ENCODE data around the gene HHATL. TPM values are rescaled to one million over a fixed set of nuclear protein-coding genes. Genes with fewer than 3 reads are reported as not detected.

Gene HHATL
- total RNA-seq, 1 donor from 2014 or later: not detected

GRCh38 chr3:42682301-42683070 lies 20.1 kb downstream of the HHATL start:
- intact Hi-C loops (cut with micrococcal nuclease): no loop called here
- DNase-seq: no peak
- Mint-ChIP-seq H3K4me3 (no peak overlapping the region), H3K9me3 (peaks cover 13% of the 10 kb centered on the region), H3K4me1 (peaks cover 2% of the 10 kb centered on the region), H3K27me3 (peaks cover 10% of the 10 kb centered on the region), H3K27ac (no peak overlapping the region), H3K36me3 (ENCODE audit: low read depth) (no peaks in the 10 kb centered on the region)

GRCh38 chr3:42681361-42682038 lies 21.1 kb downstream of the HHATL start:
- intact Hi-C loops (cut with micrococcal nuclease): no loop called here
- peaks cover 2% of the 10 kb centered on the region for H3K4me1 Mint-ChIP-seq
- H3K36me3 Mint-ChIP-seq (ENCODE audit: low read depth): no peaks in the 10 kb centered on the region
- no peak overlapping the region for H3K4me3 Mint-ChIP-seq
- no peak for DNase-seq
- H3K27ac Mint-ChIP-seq: no peak overlapping the region
- peaks cover 19% of the 10 kb centered on the region for H3K9me3 Mint-ChIP-seq
- peaks cover 8% of the 10 kb centered on the region for H3K27me3 Mint-ChIP-seq

- Mint-ChIP-seq H3K36me3 (ENCODE audit: low read depth) (no peaks in the 10 kb centered on the region), H3K9me3 (peaks cover 23% of the 10 kb centered on the region), H3K4me3 (no peak overlapping the region), H3K27ac (no peak overlapping the region), H3K4me1 (peaks cover under 1% of the 10 kb centered on the region), H3K27me3 (peaks cover 6% of the 10 kb centered on the region)
- no peak for DNase-seq
- intact Hi-C loops (cut with micrococcal nuclease): no loop called here
Measured at GRCh38 chr3:42680806-42681205, 21.8 kb downstream of the HHATL start.

GRCh38 chr3:42680271-42680670 lies 22.3 kb downstream of the HHATL start:
- H3K27ac Mint-ChIP-seq: no peak overlapping the region
- no peaks in the 10 kb centered on the region for H3K4me1 Mint-ChIP-seq
- DNase-seq: no peak
- no peaks in the 10 kb centered on the region for H3K36me3 Mint-ChIP-seq (ENCODE audit: low read depth)
- peaks cover 23% of the 10 kb centered on the region for H3K9me3 Mint-ChIP-seq
- intact Hi-C loops (cut with micrococcal nuclease): no loop called here
- H3K4me3 Mint-ChIP-seq: no peak overlapping the region
- H3K27me3 Mint-ChIP-seq: peaks cover 3% of the 10 kb centered on the region

- no peaks in the 10 kb centered on the region for H3K4me1 Mint-ChIP-seq
- no peak overlapping the region for H3K27ac Mint-ChIP-seq
- no peak for DNase-seq
- H3K27me3 Mint-ChIP-seq: peaks cover 10% of the 10 kb centered on the region
- H3K9me3 Mint-ChIP-seq: peaks cover 23% of the 10 kb centered on the region
- H3K36me3 Mint-ChIP-seq (ENCODE audit: low read depth): no peaks in the 10 kb centered on the region
- H3K4me3 Mint-ChIP-seq: no peak overlapping the region
- intact Hi-C loops (cut with micrococcal nuclease): no loop called here
Measured at GRCh38 chr3:42678447-42678846, 24.2 kb downstream of the HHATL start.

GRCh38 chr3:42675909-42676308 lies 26.7 kb downstream of the HHATL start:
- no peak for DNase-seq
- intact Hi-C loops (cut with micrococcal nuclease): no loop called here
- Mint-ChIP-seq H3K4me1 (no peaks in the 10 kb centered on the region), H3K27ac (no peak overlapping the region), H3K4me3 (no peak overlapping the region), H3K27me3 (peaks cover 11% of the 10 kb centered on the region), H3K9me3 (peaks cover 23% of the 10 kb centered on the region), H3K36me3 (ENCODE audit: low read depth) (no peaks in the 10 kb centered on the region)

GRCh38 chr3:42674146-42674545 lies 28.5 kb downstream of the HHATL start:
- Mint-ChIP-seq H3K27ac (no peak overlapping the region), H3K4me1 (no peaks in the 10 kb centered on the region), H3K27me3 (peaks cover 11% of the 10 kb centered on the region), H3K4me3 (no peak overlapping the region), H3K9me3 (peaks cover 21% of the 10 kb centered on the region), H3K36me3 (ENCODE audit: low read depth) (no peaks in the 10 kb centered on the region)
- no peak for DNase-seq
- intact Hi-C loops (cut with micrococcal nuclease): no loop called here

- no peaks in the 10 kb centered on the region for H3K4me1 Mint-ChIP-seq
- no peak overlapping the region for H3K27ac Mint-ChIP-seq
- H3K36me3 Mint-ChIP-seq (ENCODE audit: low read depth): no peaks in the 10 kb centered on the region
- no peak overlapping the region for H3K4me3 Mint-ChIP-seq
- H3K27me3 Mint-ChIP-seq: peaks cover 11% of the 10 kb centered on the region
- DNase-seq: no peak
- intact Hi-C loops (cut with micrococcal nuclease): no loop called here
- peaks cover 17% of the 10 kb centered on the region for H3K9me3 Mint-ChIP-seq
Measured at GRCh38 chr3:42673082-42673481, 29.5 kb downstream of the HHATL start.

GRCh38 chr3:42672515-42672914 lies 30.1 kb downstream of the HHATL start:
- H3K4me3 Mint-ChIP-seq: no peak overlapping the region
- H3K27ac Mint-ChIP-seq: no peak overlapping the region
- H3K27me3 Mint-ChIP-seq: peaks cover 11% of the 10 kb centered on the region
- H3K4me1 Mint-ChIP-seq: no peaks in the 10 kb centered on the region
- intact Hi-C loops (cut with micrococcal nuclease): no loop called here
- no peaks in the 10 kb centered on the region for H3K36me3 Mint-ChIP-seq (ENCODE audit: low read depth)
- DNase-seq: no peak
- H3K9me3 Mint-ChIP-seq: peaks cover 14% of the 10 kb centered on the region

- H3K4me1 Mint-ChIP-seq: no peaks in the 10 kb centered on the region
- H3K9me3 Mint-ChIP-seq: peaks cover 4% of the 10 kb centered on the region
- H3K36me3 Mint-ChIP-seq (ENCODE audit: low read depth): no peaks in the 10 kb centered on the region
- no peak for DNase-seq
- H3K4me3 Mint-ChIP-seq: no peak overlapping the region
- intact Hi-C loops (cut with micrococcal nuclease): no loop called here
- H3K27ac Mint-ChIP-seq: no peak overlapping the region
- H3K27me3 Mint-ChIP-seq: peaks cover 11% of the 10 kb centered on the region
Measured at GRCh38 chr3:42670670-42671069, 31.9 kb downstream of the HHATL start.

GRCh38 chr3:42670051-42670576 lies 32.5 kb downstream of the HHATL start:
- Mint-ChIP-seq H3K27me3 (peaks cover 11% of the 10 kb centered on the region), H3K27ac (no peak overlapping the region), H3K9me3 (peaks cover 4% of the 10 kb centered on the region), H3K4me3 (no peak overlapping the region), H3K4me1 (no peaks in the 10 kb centered on the region), H3K36me3 (ENCODE audit: low read depth) (no peaks in the 10 kb centered on the region)
- DNase-seq: no peak
- intact Hi-C loops (cut with micrococcal nuclease): no loop called here

- H3K4me3 Mint-ChIP-seq: no peak overlapping the region
- peaks cover 5% of the 10 kb centered on the region for H3K27me3 Mint-ChIP-seq
- DNase-seq: no peak
- peaks cover 4% of the 10 kb centered on the region for H3K9me3 Mint-ChIP-seq
- no peak overlapping the region for H3K27ac Mint-ChIP-seq
- intact Hi-C loops (cut with micrococcal nuclease): no loop called here
- H3K4me1 Mint-ChIP-seq: no peaks in the 10 kb centered on the region
- no peaks in the 10 kb centered on the region for H3K36me3 Mint-ChIP-seq (ENCODE audit: low read depth)
Measured at GRCh38 chr3:42668793-42669217, 33.8 kb downstream of the HHATL start.

- no peak overlapping the region for H3K27ac Mint-ChIP-seq
- no peaks in the 10 kb centered on the region for H3K4me1 Mint-ChIP-seq
- DNase-seq: no peak
- H3K36me3 Mint-ChIP-seq (ENCODE audit: low read depth): no peaks in the 10 kb centered on the region
- no peak overlapping the region for H3K4me3 Mint-ChIP-seq
- intact Hi-C loops (cut with micrococcal nuclease): no loop called here
- peaks cover 4% of the 10 kb centered on the region for H3K9me3 Mint-ChIP-seq
- peaks cover 4% of the 10 kb centered on the region for H3K27me3 Mint-ChIP-seq
Measured at GRCh38 chr3:42668413-42668760, 34.2 kb downstream of the HHATL start.

- DNase-seq: no peak
- Mint-ChIP-seq H3K36me3 (ENCODE audit: low read depth) (no peaks in the 10 kb centered on the region), H3K9me3 (peaks cover 4% of the 10 kb centered on the region)
Measured at GRCh38 chr3:42667523-42668412, 34.8 kb downstream of the HHATL start.

More at GRCh38 chr3:42667523-42668412, 34.8 kb downstream of the HHATL start:
- intact Hi-C loops (cut with micrococcal nuclease): no loop called here
- Mint-ChIP-seq H3K27ac (no peak overlapping the region), H3K27me3 (peaks cover 4% of the 10 kb centered on the region), H3K4me3 (no peak overlapping the region), H3K4me1 (no peaks in the 10 kb centered on the region)
